Fibroblast of peridontal ligament (primary cell): ENCODE data around the gene TAF1B.
A peak's percentile ranks its signal among the peaks of the same experiment; 100 is the strongest.

Experiments
- DNase-seq: peaks from one replicate; pipeline ENCODE4 v3.0.0-alpha.2; 2010; ENCODE audit errors: extremely low read depth

The TAF1B gene

DNA sequence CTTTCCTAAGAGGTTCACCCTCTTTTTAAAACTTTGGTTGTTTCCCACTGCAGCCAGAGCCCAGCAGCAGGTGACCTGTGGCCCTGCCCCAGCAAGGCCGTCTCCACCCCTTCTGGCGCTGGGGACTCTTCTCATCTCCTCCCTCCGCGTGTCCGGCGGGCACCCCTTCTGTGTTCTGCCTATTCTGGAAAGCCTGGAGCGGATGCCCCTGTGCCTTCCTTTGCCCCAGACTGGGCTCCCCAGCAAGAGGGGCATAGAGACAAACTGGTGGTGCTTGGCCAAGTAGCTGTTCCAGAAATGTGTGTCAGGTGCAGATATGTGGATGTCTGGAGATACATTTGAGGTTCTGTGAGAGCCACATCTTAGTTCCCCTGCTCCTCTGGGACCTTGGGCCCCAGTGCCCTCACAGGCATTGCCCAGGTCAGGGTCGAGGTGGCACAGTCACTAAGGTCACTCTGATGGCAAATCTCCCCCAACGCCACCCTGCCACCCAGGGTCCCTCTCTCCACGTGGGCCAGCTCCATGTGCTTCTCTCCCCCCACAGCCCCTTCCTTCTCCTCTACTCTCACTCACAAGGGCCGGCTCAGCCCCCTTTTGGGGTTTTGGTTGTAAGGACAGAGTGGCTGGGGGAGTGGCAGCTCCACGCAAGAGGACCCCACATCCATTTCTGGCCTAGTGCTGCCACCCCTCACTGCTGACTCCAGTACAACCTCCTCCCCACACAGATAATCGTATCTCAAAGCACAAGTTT is 35.5 kb upstream of the TAF1B start:
- DNase-seq: no peak

GRCh38 chr2:9808334-9809063 is 34.8 kb upstream of the TAF1B start:
- no peak for DNase-seq

GRCh38 chr2:9809064-9809356 is 34.3 kb upstream of the TAF1B start:
- DNase-seq: no peak

GRCh38 chr2:9809448-9810088 is 33.7 kb upstream of the TAF1B start:
- no peak for DNase-seq

DNA sequence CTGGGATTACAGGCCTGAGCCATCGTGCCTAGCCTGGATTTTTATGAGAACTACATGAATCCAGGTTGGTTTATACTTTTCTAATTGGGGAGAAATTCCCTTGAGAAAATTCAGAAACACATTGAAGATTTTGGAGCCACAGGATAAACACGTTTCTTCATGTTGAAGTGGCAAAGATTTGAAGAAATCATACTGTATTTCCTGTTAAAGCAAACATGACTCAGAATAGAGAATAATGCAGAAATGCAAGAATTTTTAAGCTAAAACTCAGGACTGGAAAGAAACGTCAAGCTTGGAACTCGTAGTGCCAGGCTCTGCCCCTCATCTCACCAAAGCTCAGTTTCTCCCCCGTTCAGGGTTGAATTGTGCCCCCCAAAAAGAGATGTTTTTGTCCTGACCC is 32.1 kb upstream of the TAF1B start:
- DNase-seq: no peak

DNA sequence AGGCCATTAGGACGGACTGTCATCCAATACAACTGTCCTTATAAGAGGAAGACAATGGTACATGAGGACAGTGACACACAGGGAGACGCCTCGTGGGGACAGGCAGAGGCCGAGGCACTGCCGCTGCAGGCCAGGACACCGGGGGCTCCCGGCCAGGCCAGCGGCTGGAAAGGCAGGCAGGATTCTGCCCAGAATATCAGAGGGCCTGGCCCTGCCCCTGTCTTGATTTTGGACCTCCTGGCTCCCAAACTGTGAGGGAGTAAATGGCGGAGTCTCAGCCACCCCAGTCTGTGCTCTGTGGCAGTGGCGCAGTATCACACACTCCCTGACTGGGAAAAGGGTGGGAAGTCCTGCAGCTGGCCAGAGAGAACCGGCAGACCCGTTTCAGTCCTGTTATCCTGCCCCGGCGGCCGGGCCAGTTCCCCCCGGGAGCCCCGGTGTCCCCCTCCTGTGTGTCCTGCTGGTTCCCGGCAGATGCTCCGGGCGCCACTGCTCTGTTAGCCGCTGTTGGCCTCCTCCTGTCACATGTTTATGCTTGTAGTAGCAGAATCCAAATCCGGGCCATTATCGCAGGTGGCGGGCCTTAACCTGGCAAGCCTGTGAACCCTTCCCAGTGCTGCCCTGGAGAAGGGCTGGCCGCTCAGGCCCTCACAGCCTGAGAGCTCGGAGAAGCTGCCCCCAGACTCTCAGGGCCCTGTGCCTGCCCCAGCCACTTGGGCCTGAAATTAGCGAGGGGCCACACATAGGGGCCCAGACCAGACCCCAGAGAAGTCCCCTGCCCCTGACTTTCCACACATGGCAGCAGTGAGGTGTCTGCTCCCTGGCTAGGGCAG is 31.4 kb upstream of the TAF1B start:
- no peak for DNase-seq

DNA sequence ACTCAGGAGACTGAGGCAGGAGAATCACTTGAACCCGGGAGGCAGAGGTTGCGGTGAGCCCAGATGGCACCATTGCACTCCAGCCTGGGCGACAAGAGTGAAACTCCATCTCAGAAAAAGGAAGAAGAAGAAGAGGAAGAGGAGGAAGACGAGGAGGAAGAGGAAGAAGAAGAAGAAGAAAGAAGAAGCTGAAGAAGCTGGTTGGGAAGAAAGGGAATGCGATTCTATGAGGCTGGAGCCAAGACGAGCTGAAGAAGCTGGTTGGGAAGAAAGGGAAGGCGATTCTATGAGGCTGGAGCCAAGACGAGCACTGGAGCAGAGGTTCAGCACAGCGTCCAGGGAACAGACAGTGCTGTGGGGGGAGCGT is 30.3 kb upstream of the TAF1B start:
- no peak for DNase-seq

DNA sequence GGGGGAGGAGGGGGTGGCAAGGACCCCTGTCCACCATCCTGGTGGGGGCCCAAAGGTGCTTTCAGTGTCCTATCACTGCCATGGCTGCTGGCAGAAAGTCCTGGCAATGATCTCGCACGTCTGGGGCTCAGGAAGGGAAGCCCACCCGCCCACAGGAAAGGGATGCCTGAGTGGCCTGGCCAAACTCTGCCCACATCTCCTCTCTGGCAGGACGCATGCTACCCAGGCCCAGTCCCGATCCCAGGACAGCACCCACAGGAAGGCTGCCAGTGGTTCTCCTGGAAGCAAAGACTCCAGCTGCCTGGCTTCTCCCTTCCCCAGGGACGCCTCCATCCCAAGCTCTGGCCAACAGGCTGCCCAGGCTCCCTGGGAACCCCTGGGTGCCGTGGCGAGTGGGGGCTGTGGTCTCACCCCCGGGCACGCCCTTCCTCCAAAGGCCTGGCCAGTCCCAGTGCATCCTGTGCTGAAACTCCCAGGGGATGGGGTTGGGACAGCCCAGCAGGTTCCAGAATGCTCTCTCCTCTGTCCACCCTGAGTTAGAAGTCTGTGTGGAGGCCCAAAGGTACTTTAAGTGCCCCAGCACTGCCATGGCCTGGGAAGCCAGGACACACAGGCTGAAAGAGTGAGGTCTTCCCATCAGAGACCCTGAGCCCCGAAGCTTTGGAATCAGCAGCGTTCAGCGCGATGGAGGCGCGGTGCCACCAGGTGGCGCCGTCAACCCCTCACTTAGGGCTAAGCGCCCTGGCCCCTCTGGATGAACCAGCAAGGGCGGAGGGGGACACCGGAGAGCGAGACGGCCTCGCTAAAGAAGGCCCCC is 29.8 kb upstream of the TAF1B start:
- peak; percentile 63 for DNase-seq

DNA sequence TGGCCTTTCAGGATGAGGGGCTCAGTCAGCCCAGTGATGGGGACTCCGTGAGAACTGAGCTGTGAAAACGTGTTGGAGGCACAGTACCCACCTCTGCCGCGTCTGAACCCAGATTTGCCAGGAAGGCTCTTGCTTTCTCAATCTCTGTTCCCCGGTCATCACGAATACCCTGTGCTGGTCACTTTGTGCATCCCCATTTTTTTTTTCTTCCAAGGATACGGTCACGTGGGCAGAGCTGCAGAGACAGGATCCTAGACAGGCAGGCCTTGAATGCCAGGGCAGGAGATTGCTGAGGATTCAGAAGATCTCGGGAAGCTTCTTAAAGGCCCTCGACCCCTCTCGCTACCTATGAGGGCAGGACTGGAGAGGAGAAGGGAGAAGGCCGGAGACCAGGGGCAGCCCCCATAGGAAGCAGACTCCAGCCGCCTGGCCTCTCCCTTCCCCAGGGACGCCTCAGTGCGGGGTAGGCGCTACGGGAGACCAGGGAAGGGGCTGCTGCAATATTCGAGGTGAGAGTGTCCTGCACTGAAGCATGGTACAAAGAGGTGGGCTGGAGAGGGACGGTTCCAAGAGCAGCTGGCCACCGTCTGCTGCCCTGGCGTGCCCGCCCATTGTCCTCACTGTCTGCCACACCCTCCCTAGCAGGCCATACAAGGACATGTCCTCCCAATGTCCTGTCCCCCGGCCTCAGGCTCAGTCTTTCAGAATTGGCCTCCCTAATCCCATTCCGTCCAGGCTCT is 29.0 kb upstream of the TAF1B start:
- DNase-seq: no peak

DNA sequence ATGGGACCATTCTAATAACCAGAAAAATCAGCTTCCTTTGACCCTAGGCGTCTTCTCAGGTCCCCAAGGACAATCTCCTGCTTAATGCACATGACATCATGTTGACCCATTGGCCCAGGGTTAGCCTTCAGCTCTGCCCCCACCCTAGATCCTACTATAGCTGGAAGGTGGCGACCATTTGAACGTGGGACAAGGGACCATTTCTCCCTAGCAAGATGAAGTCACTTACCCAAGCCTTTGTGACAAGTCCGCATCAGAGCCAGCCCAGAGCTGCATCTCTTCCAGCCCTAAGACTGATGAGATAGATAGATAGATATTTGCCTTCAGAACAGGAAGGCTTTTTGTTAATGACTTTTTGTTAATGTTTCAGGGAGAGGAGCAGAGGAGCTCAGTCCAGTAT is 28.2 kb upstream of the TAF1B start:
- no peak for DNase-seq

DNA sequence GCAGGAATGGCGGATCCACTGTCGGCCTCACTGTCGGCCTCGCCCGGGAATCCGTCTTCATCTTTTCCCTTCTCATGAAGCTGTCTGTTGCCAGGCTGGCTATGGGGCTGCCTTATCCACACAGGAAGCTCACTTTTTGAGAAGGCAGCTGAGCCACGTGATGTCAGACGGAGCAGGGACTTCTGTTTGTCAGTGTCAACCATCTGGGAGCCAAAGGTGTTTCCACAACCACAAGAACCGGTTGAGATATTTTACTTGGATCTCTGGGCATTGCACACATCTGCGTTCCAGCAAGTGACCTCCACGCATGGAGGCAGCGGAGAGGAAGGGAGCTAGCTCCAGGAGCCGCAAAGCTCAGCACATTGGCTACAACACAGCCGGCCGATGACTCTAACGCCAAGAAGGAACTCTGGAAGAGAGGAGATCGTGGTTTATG is 27.4 kb upstream of the TAF1B start:
- no peak for DNase-seq

- DNase-seq: no peak
Measured at GRCh38 chr2:9818097-9818496, 25.2 kb upstream of the TAF1B start.

DNA sequence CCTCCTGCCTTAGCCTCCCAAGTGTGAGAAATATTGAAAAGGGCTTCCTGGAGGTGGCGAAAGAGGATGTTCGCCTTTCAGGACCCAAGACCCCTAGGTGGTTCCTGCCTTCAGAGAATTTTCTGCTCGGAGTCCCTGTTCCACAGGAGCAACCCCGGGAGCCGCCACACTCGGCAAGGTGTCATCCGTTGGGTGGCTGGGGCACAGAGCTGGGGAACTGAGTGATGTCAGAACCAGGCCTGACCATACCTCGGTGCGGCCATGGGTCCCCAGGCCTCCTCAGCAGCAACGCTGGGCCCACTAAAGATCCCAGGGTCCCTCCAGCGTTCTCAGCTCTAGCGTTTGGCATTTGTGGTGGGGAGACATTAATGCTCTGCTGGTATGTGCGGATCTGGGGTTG is 23.7 kb upstream of the TAF1B start:
- DNase-seq: no peak

- peak; percentile 32 for DNase-seq
Measured at GRCh38 chr2:9820020-9820973, 23.0 kb upstream of the TAF1B start.

GRCh38 chr2:9821805-9822445 is 21.3 kb upstream of the TAF1B start:
- no peak for DNase-seq

DNA sequence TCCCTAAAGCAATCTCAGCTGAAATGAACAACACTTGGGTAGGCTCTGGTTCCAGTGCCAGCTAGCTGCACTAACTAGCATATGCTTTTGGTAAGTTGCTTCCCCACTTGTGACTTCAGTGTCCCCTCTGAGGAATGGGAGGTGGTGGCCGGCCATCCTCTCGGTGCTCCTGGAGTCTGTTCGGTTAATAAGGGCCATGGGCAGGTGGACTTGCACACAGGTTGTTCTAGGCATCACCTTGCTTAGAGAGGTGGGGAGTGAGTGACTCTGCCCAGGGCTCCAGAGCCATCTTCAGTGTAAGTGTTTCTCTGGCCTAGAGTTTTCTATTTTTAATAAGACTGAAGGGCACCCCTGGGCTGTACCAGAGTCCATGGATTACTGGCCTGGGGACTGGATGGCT is 18.8 kb upstream of the TAF1B start:
- no peak for DNase-seq

DNA sequence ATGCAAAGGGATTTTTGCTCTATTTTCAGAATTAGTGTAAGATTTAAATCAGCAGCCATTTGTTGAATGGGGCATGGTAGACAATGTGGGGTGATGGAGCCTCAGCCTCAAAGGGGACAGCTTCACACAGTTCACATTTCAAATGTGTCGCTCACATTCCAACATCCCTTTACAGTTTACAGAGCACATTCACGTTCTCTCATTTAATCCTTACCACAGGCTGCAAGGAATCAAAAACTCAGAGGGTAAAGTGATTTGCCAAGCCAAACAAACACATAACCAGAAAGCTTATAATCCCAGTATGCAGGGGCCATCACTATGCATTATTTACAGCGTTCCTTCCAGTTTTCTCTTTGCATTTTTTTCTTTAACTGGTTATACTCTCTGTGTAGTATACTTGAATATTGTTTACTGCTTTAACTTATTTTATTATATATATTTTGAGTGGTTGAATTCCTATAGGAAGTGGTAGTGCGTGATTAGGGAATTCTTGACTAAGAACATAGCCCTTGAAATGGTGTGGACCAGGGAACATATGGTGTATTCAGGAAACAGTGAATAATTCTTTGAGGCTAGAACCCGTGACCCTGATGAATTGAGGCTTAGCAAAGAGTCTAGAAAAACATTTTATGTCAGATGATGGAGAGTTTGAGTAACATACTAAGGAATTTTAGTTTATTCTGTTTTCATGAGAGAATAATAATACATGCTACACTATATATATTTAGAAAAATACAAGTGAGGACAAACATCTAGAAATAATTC is 18.1 kb upstream of the TAF1B start:
- peak; percentile 67 for DNase-seq

GRCh38 chr2:9826208-9826607 is 17.1 kb upstream of the TAF1B start:
- DNase-seq: no peak
